Natural killer cell (primary cell): Measurements from ENCODE around the gene DOCK6. TPM values are rescaled to one million over a fixed set of nuclear protein-coding genes. Genes with fewer than 3 reads are reported as not detected.

Source experiments
- ATAC-seq, 3 donors: fragments of 150-1000 bp in 2 of 3; fragments of 200-7000 bp in 1 of 3; cut with Tn5 transposase; 1 replicate in 1 of 3; 2 replicates in 2 of 3; pipeline ENCODE4 v1.10.0; 2021; ENCODE audit warnings: mild to moderate bottlenecking in 2 of 3, moderate library complexity in 2 of 3
- DNase-seq, 2 donors: peaks; one replicate each; pipeline versions ENCODE4 v3.0.0 to v3.0.0-alpha.2; 2013 to 2021; ENCODE audit warnings: mixed read lengths in 1 of 2
- H3K27ac ChIP-seq: one replicate; pipeline ENCODE4 v1.5.1; 2013; ENCODE audit warnings: mild to moderate bottlenecking, low read length
- H3K27me3 ChIP-seq: one replicate; pipeline ENCODE4 v1.6.1; 2013; ENCODE audit warnings: low read length; ENCODE audit not compliant: control insufficient read depth, insufficient read depth
- H3K36me3 ChIP-seq: one replicate; pipeline ENCODE4 v1.6.1; 2013; ENCODE audit warnings: low read length; ENCODE audit not compliant: control insufficient read depth, insufficient read depth
- H3K4me1 ChIP-seq: one replicate; pipeline ENCODE4 v1.6.1; 2013; ENCODE audit warnings: low read length; ENCODE audit not compliant: control insufficient read depth, insufficient read depth
- H3K4me3 ChIP-seq: one replicate; pipeline ENCODE4 v1.5.1; 2013; ENCODE audit warnings: low read length
- H3K9me3 ChIP-seq: one replicate; pipeline ENCODE4 v1.6.1; 2013; ENCODE audit warnings: low read length; ENCODE audit not compliant: control insufficient read depth, insufficient read depth
- H3K27ac Mint-ChIP-seq, 2 donors: one replicate each; pipeline ENCODE4 v1.8.0; 2022; ENCODE audit warnings: mild to moderate bottlenecking in 2 of 2, mixed read lengths in 2 of 2, moderate library complexity in 1 of 2
- H3K27me3 Mint-ChIP-seq, 2 donors: one replicate each; pipeline ENCODE4 v1.8.0; 2022; ENCODE audit warnings: low read depth in 2 of 2, mixed read lengths in 2 of 2
- H3K36me3 Mint-ChIP-seq: one replicate; pipeline ENCODE4 v1.8.0; 2022; ENCODE audit warnings: mixed read lengths
- H3K4me1 Mint-ChIP-seq, 2 donors: one replicate each; pipeline ENCODE4 v1.8.0; 2022; ENCODE audit warnings: mixed read lengths in 2 of 2
- H3K4me3 Mint-ChIP-seq: one replicate; pipeline ENCODE4 v1.8.0; 2022; ENCODE audit warnings: mild to moderate bottlenecking, moderate library complexity, mixed read lengths
- H3K9me3 Mint-ChIP-seq, 2 donors: one replicate each; pipeline ENCODE4 v1.8.0; 2022; ENCODE audit warnings: mixed read lengths in 2 of 2
- WGBS: methylation state at CpG from one replicate; pipeline ENCODE4 v1.1.7; 2013; ENCODE audit warnings: missing lambda C conversion rate; ENCODE audit not compliant: insufficient coverage; 5-methylcytosine and 5-hydroxymethylcytosine counted together
- intact Hi-C: fragments of 100-400 bp; cut with micrococcal nuclease; formaldehyde crosslinking; loops from one replicate; pipeline ENCODE4 v1.14.2; 2022
- total RNA-seq, 4 donors: library from RNA; stranded (reverse); fragments of 120-200 nt in 1 of 4; gene quantifications; one replicate each; pipeline versions ENCODE4 v1.2.3 to v1.2.4, GENCODE V29; 2013 to 2022
- TF ChIP-seq, protein P1 (sequence below): fragments of 200-600 bp; IDR thresholded peaks from one replicate; pipeline ENCODE4 v1.8.0; 2022; ENCODE audit warnings: antibody characterized with exemption

DOCK6 gene
- total RNA-seq, 3 donors from 2014 or later (not counting 1 experiment from before 2014, with no cell fraction given) = 0.82 to 2.3 (median 0.86) TPM

DNA sequence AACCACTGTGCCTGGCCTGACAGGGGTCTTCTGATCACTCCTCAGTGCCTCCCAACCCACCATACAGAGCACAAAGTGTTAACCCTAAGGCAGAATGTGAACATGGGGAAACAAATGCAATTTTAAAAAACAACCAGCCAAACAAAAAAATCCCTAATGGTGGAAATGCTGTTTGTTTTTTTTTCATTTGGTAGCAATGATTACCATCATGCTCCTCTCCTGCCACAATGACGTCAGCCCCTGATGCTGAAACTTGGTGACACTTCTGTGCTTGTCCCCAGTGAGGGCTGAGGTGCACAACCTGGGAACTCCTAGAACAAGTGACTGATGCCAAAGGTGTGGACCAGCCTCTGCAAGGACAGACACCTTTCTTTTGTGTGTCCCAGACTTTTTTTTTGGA is 29.7 kb upstream of the DOCK6 start:
- H3K27me3 ChIP-seq = no peaks in the 10 kb centered on the region
- no peak for DNase-seq
- intact Hi-C loops = loop anchor here (5.0 kb wide), 2 partner anchors 155 to 295 kb away; no protein-coding TSS in a partner anchor

DNA sequence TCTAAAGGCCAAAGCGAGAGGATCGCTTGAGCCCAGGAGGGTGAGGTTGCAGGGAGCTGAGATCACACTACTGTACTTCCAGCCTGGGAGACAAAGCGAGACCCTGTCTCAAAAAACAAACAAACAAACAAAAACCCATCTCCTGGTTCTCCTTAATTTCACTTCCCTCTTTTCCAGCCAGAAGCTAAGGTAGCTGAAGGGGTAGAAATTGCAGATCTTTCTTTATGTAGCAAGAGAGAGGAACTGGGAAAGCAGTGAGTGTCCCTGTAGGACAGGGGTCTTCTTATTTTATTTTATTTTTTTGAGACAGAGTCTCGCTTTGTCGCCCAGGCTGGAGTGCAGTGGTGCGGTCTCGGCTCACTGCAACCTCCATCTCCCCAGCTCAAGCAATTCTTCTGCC is 29.1 kb upstream of the DOCK6 start:
- 90% methylated on average over 7 of the region's 7 CpGs for WGBS
- H3K9me3 ChIP-seq = no peaks in the 10 kb centered on the region
- H3K4me3 Mint-ChIP-seq = no peak overlapping the region
- peaks cover 10% of the 10 kb centered on the region for H3K4me1 ChIP-seq
- no peak overlapping the region for H3K4me3 ChIP-seq
- DNase-seq (no peak), ATAC-seq (no peak)
- H3K36me3 Mint-ChIP-seq = no peaks in the 10 kb centered on the region
- H3K27ac Mint-ChIP-seq = no peak overlapping the region
- no peak overlapping the region for H3K27ac ChIP-seq
- peaks cover 0 to 10% of the 10 kb centered on the region in 2 donors for H3K4me1 Mint-ChIP-seq
- peaks cover 14 to 19% of the 10 kb centered on the region in 2 donors for H3K27me3 Mint-ChIP-seq
- no peaks in the 10 kb centered on the region for H3K9me3 Mint-ChIP-seq
- no peaks in the 10 kb centered on the region for H3K36me3 ChIP-seq
- intact Hi-C loops = loop anchor here (5.0 kb wide), 2 partner anchors 156 to 296 kb away; no protein-coding TSS in a partner anchor
- no peaks in the 10 kb centered on the region for H3K27me3 ChIP-seq
- TF ChIP-seq, protein P1, sequence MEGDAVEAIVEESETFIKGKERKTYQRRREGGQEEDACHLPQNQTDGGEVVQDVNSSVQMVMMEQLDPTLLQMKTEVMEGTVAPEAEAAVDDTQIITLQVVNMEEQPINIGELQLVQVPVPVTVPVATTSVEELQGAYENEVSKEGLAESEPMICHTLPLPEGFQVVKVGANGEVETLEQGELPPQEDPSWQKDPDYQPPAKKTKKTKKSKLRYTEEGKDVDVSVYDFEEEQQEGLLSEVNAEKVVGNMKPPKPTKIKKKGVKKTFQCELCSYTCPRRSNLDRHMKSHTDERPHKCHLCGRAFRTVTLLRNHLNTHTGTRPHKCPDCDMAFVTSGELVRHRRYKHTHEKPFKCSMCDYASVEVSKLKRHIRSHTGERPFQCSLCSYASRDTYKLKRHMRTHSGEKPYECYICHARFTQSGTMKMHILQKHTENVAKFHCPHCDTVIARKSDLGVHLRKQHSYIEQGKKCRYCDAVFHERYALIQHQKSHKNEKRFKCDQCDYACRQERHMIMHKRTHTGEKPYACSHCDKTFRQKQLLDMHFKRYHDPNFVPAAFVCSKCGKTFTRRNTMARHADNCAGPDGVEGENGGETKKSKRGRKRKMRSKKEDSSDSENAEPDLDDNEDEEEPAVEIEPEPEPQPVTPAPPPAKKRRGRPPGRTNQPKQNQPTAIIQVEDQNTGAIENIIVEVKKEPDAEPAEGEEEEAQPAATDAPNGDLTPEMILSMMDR = no peak

More for the DNA sequence above, 29.7 kb upstream of the DOCK6 start:
- Histone ChIP-seq H3K36me3 (no peaks in the 10 kb centered on the region), H3K4me3 (no peak overlapping the region), H3K4me1 (peaks cover 10% of the 10 kb centered on the region), H3K27ac (no peak overlapping the region), H3K9me3 (no peaks in the 10 kb centered on the region)
- Mint-ChIP-seq H3K27ac (no peak overlapping the region), H3K27me3 (peaks cover 12 to 16% of the 10 kb centered on the region in 2 donors), H3K4me3 (no peak overlapping the region), H3K9me3 (no peaks in the 10 kb centered on the region), H3K36me3 (no peaks in the 10 kb centered on the region), H3K4me1 (peaks cover 0 to 10% of the 10 kb centered on the region in 2 donors)
- ATAC-seq = no peak
- WGBS = 85% methylated on average over 1 of the region's 1 CpG
- TF ChIP-seq, protein P1 = no peak

DNA sequence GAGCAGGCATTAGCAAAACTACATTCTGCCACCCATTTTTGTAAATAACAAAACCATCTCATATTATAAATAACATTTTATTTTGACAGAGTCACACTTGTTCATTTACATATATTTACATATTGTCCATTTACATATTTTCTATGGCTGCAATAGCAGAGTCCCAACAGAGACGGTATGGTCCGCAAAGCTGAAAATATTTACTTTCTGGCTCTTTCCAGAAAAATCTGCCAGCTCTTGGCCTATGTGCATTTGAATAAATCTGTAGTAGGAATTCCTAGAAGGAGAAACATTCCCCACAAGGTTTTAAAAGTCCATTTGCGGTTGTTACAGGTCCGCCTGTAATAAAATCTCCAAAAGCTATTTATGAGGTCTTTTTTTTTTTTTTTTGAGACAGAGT is 27.9 kb upstream of the DOCK6 start:
- Mint-ChIP-seq H3K9me3 (no peaks in the 10 kb centered on the region), H3K4me3 (no peak overlapping the region), H3K36me3 (no peaks in the 10 kb centered on the region), H3K27me3 (peaks cover 16 to 19% of the 10 kb centered on the region in 2 donors), H3K27ac (no peak overlapping the region), H3K4me1 (peaks cover 0 to 10% of the 10 kb centered on the region in 2 donors)
- ATAC-seq (no peak), DNase-seq (no peak)
- Histone ChIP-seq H3K36me3 (no peaks in the 10 kb centered on the region), H3K4me1 (peaks cover 10% of the 10 kb centered on the region), H3K27ac (no peak overlapping the region), H3K9me3 (no peaks in the 10 kb centered on the region), H3K27me3 (peaks cover 4% of the 10 kb centered on the region), H3K4me3 (no peak overlapping the region)
- whole genome bisulfite sequencing = 86% methylated on average over 3 of the region's 4 CpGs
- intact Hi-C loops = loop anchor here (5.0 kb wide), 2 partner anchors 157 to 297 kb away; no protein-coding TSS in a partner anchor
- TF ChIP-seq, protein P1 = no peak

DNA sequence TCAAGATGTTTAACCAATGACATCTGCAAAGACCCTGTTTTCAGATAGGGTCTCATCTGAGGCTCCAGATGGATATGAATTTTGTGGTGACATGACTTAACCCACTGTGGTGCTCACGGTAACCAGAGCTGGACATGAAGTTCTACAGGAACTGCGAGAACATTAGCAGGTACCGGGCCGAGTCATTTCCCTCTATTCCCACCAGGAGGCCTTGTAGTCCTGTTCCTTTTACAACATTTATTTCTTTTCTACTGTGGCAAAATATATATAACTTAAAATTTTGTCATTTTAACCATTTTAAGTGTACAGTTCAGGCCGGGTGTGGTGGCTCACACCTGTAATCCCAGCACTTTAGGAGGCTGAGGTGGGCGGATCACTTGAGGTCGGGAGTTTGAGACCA is 26.0 kb upstream of the DOCK6 start:
- no peaks in the 10 kb centered on the region for H3K9me3 Mint-ChIP-seq
- no peak for ATAC-seq
- no peaks in the 10 kb centered on the region for H3K4me1 Mint-ChIP-seq
- H3K27me3 Mint-ChIP-seq = peaks cover 17 to 19% of the 10 kb centered on the region in 2 donors
- Histone ChIP-seq H3K27me3 (peaks cover 11% of the 10 kb centered on the region), H3K27ac (no peak overlapping the region), H3K4me3 (no peak overlapping the region), H3K36me3 (no peaks in the 10 kb centered on the region), H3K9me3 (no peaks in the 10 kb centered on the region), H3K4me1 (peaks cover 2% of the 10 kb centered on the region)
- 61% methylated on average over 7 of the region's 7 CpGs for WGBS
- H3K4me3 Mint-ChIP-seq = no peak overlapping the region
- H3K36me3 Mint-ChIP-seq = no peaks in the 10 kb centered on the region
- TF ChIP-seq, protein P1 = no peak
- intact Hi-C loops = no loop called here
- DNase-seq = no peak
- H3K27ac Mint-ChIP-seq = no peak overlapping the region
